Activated CD8-positive, alpha-beta T cell treated with anti-CD3 and anti-CD28 coated beads, Interleukin-2, amount 10 ng/mL, durations not matched to agents 7 days and 5 days (primary cell): Measurements from ENCODE around the gene PCMT1. TPM values are rescaled to one million over a fixed set of nuclear protein-coding genes. Genes with fewer than 3 reads are reported as not detected.
"Not testable (repeated sequence)": the region's sequence is repeated elsewhere in the genome, so short reads cannot be mapped to it uniquely, and the experiment has no call there.

Experiments
- ATAC-seq: fragments of 150-1000 bp; cut with Tn5 transposase; one replicate; pipeline ENCODE4 v1.10.0; 2021; ENCODE audit warnings: moderate library complexity
- CTCF ChIA-PET: fragments of 350-600 bp; sonication (Branson Sonifier 250); formaldehyde crosslinking; loops from one replicate; lab custom pipeline; 2021; ENCODE audit warnings: antibody characterized with exemption; lab: Charles Lee
- POLR2A ChIA-PET: fragments of 350-600 bp; sonication (Branson Sonifier 250); formaldehyde crosslinking; loops from one replicate; lab custom pipeline; 2021; ENCODE audit warnings: antibody characterized with exemption; lab: Charles Lee
- DNase-seq: peaks from one replicate; pipeline ENCODE4 v3.0.0-alpha.2; 2020
- H3K27ac Mint-ChIP-seq: one replicate; pipeline ENCODE4 v1.8.0; 2021; ENCODE audit warnings: mild to moderate bottlenecking, mixed read lengths
- H3K27me3 Mint-ChIP-seq: one replicate; pipeline ENCODE4 v1.8.0; 2021; ENCODE audit warnings: low read depth, mixed read lengths
- H3K36me3 Mint-ChIP-seq: one replicate; pipeline ENCODE4 v1.8.0; 2021; ENCODE audit warnings: low read depth, mixed read lengths
- H3K4me1 Mint-ChIP-seq: one replicate; pipeline ENCODE4 v1.8.0; 2021; ENCODE audit warnings: low read depth, mixed read lengths
- H3K4me3 Mint-ChIP-seq: one replicate; pipeline ENCODE4 v1.8.0; 2021; ENCODE audit warnings: mild to moderate bottlenecking, mixed read lengths
- H3K9me3 Mint-ChIP-seq: one replicate; pipeline ENCODE4 v1.8.0; 2022; ENCODE audit warnings: mixed read lengths; ENCODE audit not compliant: insufficient read depth
- total RNA-seq, 2 experiments: library from RNA; stranded (reverse); gene quantifications; one replicate each; pipeline ENCODE4 v1.2.3, GENCODE V29; 2021

The PCMT1 gene
- total RNA-seq, 2 experiments from 2014 or later, result 102 to 104 TPM

GRCh38 chr6:149844036-149844435 is 94.5 kb downstream of the PCMT1 start:
- H3K4me3 Mint-ChIP-seq, H3K36me3 Mint-ChIP-seq, H3K9me3 Mint-ChIP-seq, POLR2A ChIA-PET, H3K27ac Mint-ChIP-seq, H3K4me1 Mint-ChIP-seq, DNase-seq, ATAC-seq: not testable (repeated sequence)
- peaks cover 16% of the 10 kb centered on the region for H3K27me3 Mint-ChIP-seq
- CTCF ChIA-PET, result interaction anchor here (0.9 kb wide), 1 partner anchor 9 kb away, joined by 4 read pairs; no protein-coding TSS in a partner anchor

DNA sequence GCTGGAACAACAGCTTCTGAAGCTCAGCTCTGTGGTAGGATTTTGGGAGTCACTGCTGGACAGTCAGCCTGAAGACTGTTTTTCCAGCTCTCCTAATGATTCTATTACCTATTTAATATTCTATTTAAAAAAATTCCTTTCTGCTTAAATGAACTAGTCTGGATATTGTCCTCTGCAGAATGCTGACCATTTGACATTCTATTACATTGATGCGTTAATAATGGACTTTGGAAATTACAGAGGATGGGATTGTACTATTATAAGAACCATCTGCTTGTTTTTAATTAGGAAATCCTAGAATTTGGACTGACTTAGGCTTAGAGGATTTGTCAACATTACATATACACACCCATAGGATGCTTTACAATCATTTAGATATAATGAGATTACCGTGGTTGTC is 94.9 kb downstream of the PCMT1 start:
- POLR2A ChIA-PET, result no interaction called here
- Mint-ChIP-seq H3K4me1 (no peaks in the 10 kb centered on the region), H3K27ac (no peak overlapping the region), H3K9me3 (no peaks in the 10 kb centered on the region), H3K27me3 (peaks cover 17% of the 10 kb centered on the region), H3K36me3 (no peaks in the 10 kb centered on the region), H3K4me3 (no peak overlapping the region)
- ATAC-seq (no peak), DNase-seq (no peak)
- CTCF ChIA-PET, result no interaction called here

DNA sequence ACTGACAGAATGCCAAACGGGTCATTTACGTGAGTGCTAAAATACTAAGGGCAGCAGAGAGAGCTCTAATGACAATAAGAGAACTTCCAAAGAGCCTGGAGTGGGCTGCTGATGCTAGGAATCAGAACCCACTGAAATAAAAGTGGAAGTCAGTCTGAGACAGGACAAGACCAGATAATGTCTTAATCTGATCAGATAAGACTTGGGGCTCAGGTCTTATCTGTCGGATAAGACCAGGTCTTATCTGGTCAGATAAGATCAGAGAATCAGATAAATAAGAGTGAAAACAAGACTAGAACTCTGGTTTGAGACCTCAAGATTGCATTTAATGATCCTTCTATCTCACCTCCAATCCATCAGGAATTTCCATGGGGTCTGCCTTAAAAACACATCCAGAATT is 96.0 kb downstream of the PCMT1 start:
- POLR2A ChIA-PET, result interaction anchor here (0.8 kb wide), 1 partner anchor 11 kb away, joined by 3 read pairs; no protein-coding TSS in a partner anchor

GRCh38 chr6:149846321-149846720 is 96.8 kb downstream of the PCMT1 start:
- no peak overlapping the region for H3K27ac Mint-ChIP-seq
- peaks cover 32% of the 10 kb centered on the region for H3K27me3 Mint-ChIP-seq
- no peak overlapping the region for H3K4me3 Mint-ChIP-seq
- H3K36me3 Mint-ChIP-seq, result no peaks in the 10 kb centered on the region
- no peak for ATAC-seq
- CTCF ChIA-PET, result interaction anchor here (0.8 to 1.4 kb wide), 3 partner anchors 11 to 78 kb away, joined by 4 to 6 read pairs (median 4); no protein-coding TSS in a partner anchor
- POLR2A ChIA-PET, result interaction anchor here (0.8 kb wide), 1 partner anchor 10 kb away, joined by 3 read pairs; no protein-coding TSS in a partner anchor
- H3K4me1 Mint-ChIP-seq, result peaks cover 4% of the 10 kb centered on the region
- DNase-seq, result no peak
- H3K9me3 Mint-ChIP-seq, result no peaks in the 10 kb centered on the region

More for the DNA sequence above, 96.0 kb downstream of the PCMT1 start:
- Mint-ChIP-seq H3K27me3 (peaks cover 27% of the 10 kb centered on the region), H3K9me3 (no peaks in the 10 kb centered on the region), H3K4me1 (no peaks in the 10 kb centered on the region), H3K4me3 (no peak overlapping the region), H3K27ac (no peak overlapping the region), H3K36me3 (no peaks in the 10 kb centered on the region)
- DNase-seq, result no peak
- CTCF ChIA-PET, result interaction anchor here (0.8 to 1.4 kb wide), 2 partner anchors 10 to 19 kb away, joined by 4 to 6 read pairs; no protein-coding TSS in a partner anchor
- ATAC-seq, result no peak

GRCh38 chr6:149847939-149848267 is 98.4 kb downstream of the PCMT1 start:
- H3K36me3 Mint-ChIP-seq, result no peaks in the 10 kb centered on the region
- POLR2A ChIA-PET, result interaction anchor here (0.7 kb wide), 1 partner anchor 254 kb away, joined by 3 read pairs; no protein-coding TSS in a partner anchor
- ATAC-seq (no peak), DNase-seq (no peak)
- H3K27ac Mint-ChIP-seq, result no peak overlapping the region
- CTCF ChIA-PET, result interaction anchor here (0.9 to 1.5 kb wide), 3 partner anchors 13 to 169 kb away, joined by 3 read pairs; no protein-coding TSS in a partner anchor
- H3K4me1 Mint-ChIP-seq, result peaks cover 20% of the 10 kb centered on the region
- no peak overlapping the region for H3K4me3 Mint-ChIP-seq
- H3K27me3 Mint-ChIP-seq, result peaks cover 33% of the 10 kb centered on the region
- no peaks in the 10 kb centered on the region for H3K9me3 Mint-ChIP-seq

DNA sequence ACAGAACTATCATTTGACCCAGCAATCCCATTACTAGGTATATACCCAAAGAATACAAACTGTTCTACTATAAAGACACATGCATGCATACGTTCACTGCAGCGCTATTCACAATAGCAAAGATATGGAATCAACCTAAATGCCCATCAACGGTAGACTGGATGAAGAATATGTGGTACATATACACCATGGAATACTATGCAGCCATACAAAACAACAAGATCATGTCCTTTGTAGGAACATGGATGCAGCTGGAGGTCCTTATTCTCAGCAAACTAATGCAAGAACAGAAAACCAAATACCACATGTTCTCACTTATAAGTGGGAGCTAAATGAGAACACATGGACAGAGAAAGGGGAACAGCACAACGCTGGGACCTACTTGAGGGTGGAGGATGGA is 98.8 kb downstream of the PCMT1 start:
- not testable (repeated sequence) for H3K9me3 Mint-ChIP-seq, H3K27ac Mint-ChIP-seq, DNase-seq, H3K4me3 Mint-ChIP-seq, ATAC-seq, H3K36me3 Mint-ChIP-seq
- ChIA-PET POLR2A (interaction anchor here (0.7 kb wide), 1 partner anchor 255 kb away, joined by 3 read pairs; no protein-coding TSS in a partner anchor), CTCF (interaction anchor here (0.9 to 1.5 kb wide), 3 partner anchors 14 to 168 kb away, joined by 3 read pairs; no protein-coding TSS in a partner anchor)
- Mint-ChIP-seq H3K27me3 (peaks cover 32% of the 10 kb centered on the region), H3K4me1 (peaks cover 20% of the 10 kb centered on the region)

GRCh38 chr6:149851461-149852110 is 102.0 kb downstream of the PCMT1 start:
- peaks cover 35% of the 10 kb centered on the region for H3K27me3 Mint-ChIP-seq
- H3K36me3 Mint-ChIP-seq, result no peaks in the 10 kb centered on the region
- H3K27ac Mint-ChIP-seq, result no peak overlapping the region
- ChIA-PET CTCF (interaction anchor here (1.2 to 2.6 kb wide), 2 partner anchors 11 to 16 kb away, joined by 3 to 7 read pairs; no protein-coding TSS in a partner anchor), POLR2A (no interaction called here)
- no peaks in the 10 kb centered on the region for H3K9me3 Mint-ChIP-seq
- DNase-seq (no peak), ATAC-seq (no peak)
- no peak overlapping the region for H3K4me3 Mint-ChIP-seq
- peaks cover 20% of the 10 kb centered on the region for H3K4me1 Mint-ChIP-seq

- ChIA-PET POLR2A (no interaction called here), CTCF (no interaction called here)
- no peaks in the 10 kb centered on the region for H3K9me3 Mint-ChIP-seq
- ATAC-seq (peak; percentile 51), DNase-seq (no peak)
- H3K4me3 Mint-ChIP-seq, result no peak overlapping the region
- H3K36me3 Mint-ChIP-seq, result no peaks in the 10 kb centered on the region
- peaks cover 20% of the 10 kb centered on the region for H3K4me1 Mint-ChIP-seq
- peaks cover 36% of the 10 kb centered on the region for H3K27me3 Mint-ChIP-seq
- no peak overlapping the region for H3K27ac Mint-ChIP-seq
Measured at GRCh38 chr6:149852180-149852579, 102.6 kb downstream of the PCMT1 start.

DNA sequence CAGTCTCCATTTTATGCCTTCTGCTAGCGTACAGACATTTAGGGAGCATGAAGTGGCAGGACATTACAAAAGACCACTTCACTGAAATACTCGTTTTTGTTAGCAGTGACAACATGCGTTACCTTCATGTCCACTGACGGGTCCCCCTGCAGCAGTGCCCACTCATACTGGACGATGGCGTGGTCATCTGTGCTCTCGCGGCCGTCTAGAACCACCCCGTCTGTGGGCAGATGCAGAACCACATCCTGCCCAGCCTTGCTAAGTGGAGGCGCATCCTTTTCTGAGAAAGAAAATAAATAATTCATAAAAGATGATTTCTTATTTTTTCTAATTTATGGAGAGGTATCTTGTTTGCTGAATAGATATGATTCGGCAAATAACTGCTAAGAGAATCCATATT is 103.3 kb downstream of the PCMT1 start:
- H3K4me1 Mint-ChIP-seq, result peaks cover 20% of the 10 kb centered on the region
- H3K9me3 Mint-ChIP-seq, result no peaks in the 10 kb centered on the region
- CTCF ChIA-PET, result no interaction called here
- no peak for ATAC-seq
- peaks cover 39% of the 10 kb centered on the region for H3K27me3 Mint-ChIP-seq
- DNase-seq, result peak; percentile 35
- POLR2A ChIA-PET, result no interaction called here
- no peak overlapping the region for H3K4me3 Mint-ChIP-seq
- H3K27ac Mint-ChIP-seq, result no peak overlapping the region
- no peaks in the 10 kb centered on the region for H3K36me3 Mint-ChIP-seq

DNA sequence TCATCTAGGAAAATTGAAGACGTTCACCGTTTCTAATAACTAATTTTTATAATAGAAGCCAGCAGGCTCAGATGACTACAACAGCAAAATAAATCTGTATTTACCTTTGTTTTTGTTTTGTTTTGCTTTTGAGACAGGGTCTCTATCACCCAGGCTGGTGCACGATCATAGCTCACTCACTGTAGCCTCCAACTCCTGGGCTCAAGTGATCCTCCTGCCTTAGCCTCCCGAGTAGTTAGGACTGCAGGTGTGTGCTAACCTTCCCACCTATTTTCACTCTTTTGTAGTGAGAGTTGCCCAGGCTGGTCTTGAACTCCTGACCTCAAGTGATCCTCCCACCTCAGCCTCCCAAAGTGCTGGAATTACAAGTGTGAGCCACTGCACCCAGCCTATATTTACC is 104.5 kb downstream of the PCMT1 start:
- H3K9me3 Mint-ChIP-seq, H3K4me3 Mint-ChIP-seq, H3K36me3 Mint-ChIP-seq, POLR2A ChIA-PET, CTCF ChIA-PET, H3K27ac Mint-ChIP-seq, ATAC-seq, DNase-seq: not testable (repeated sequence)
- H3K4me1 Mint-ChIP-seq, result peaks cover 20% of the 10 kb centered on the region
- H3K27me3 Mint-ChIP-seq, result peaks cover 37% of the 10 kb centered on the region

- ChIA-PET POLR2A (no interaction called here), CTCF (no interaction called here)
- H3K27me3 Mint-ChIP-seq, result peaks cover 36% of the 10 kb centered on the region
- peaks cover 20% of the 10 kb centered on the region for H3K4me1 Mint-ChIP-seq
- H3K36me3 Mint-ChIP-seq, result no peaks in the 10 kb centered on the region
- H3K27ac Mint-ChIP-seq, result no peak overlapping the region
- H3K9me3 Mint-ChIP-seq, result no peaks in the 10 kb centered on the region
- no peak overlapping the region for H3K4me3 Mint-ChIP-seq
- DNase-seq, result no peak
- ATAC-seq, result no peak
Measured at GRCh38 chr6:149854532-149854931, 105.0 kb downstream of the PCMT1 start.

DNA sequence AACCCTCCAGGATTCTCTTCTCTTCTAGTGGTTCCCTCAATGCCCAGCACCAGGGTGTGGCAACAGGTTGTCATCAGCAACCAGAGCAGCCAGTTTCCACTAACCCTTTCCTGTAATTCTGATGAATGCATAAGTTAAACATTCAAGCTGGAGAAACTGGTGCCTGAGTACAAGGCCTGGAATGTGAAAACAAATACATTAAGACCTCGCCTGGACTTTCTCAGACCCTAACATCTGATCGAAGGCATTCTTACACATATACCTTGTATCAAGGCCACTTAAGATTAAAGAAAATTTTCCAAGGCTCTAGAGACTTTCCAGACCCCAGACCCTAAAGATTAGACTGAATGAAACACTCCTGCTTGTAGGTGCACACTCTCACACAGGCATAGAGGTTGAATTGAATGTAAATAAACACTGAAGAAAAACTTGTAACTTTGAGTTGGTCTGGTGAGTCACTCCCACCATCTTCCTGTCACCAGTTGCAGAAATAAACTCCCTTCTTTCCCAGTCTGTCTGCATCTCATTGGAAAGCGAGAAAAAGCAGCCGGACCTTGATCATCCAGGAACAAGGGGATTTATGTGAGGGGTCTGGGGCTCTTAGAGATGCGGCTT is 105.6 kb downstream of the PCMT1 start:
- peaks cover 29% of the 10 kb centered on the region for H3K27me3 Mint-ChIP-seq
- CTCF ChIA-PET, result interaction anchor here (1.2 to 2.0 kb wide), 2 partner anchors 11 to 20 kb away, joined by 3 to 6 read pairs; no protein-coding TSS in a partner anchor
- ATAC-seq, result no peak

More for the DNA sequence above, 105.6 kb downstream of the PCMT1 start:
- Mint-ChIP-seq H3K9me3 (no peaks in the 10 kb centered on the region), H3K4me3 (no peak overlapping the region), H3K36me3 (no peaks in the 10 kb centered on the region), H3K27ac (no peak overlapping the region), H3K4me1 (peaks cover 20% of the 10 kb centered on the region)
- POLR2A ChIA-PET, result no interaction called here
- no peak for DNase-seq
